Activated effector memory CD4-positive, alpha-beta T cell treated with Interleukin-2 at 50 U/mL for 16 hours (primary cell): ENCODE results near the gene POLRMT.
"Not testable (repeated sequence)": the region's sequence is repeated elsewhere in the genome, so short reads cannot be mapped to it uniquely, and the experiment has no call there.

Source experiments
- DNase-seq: peaks from one replicate; pipeline ENCODE4 v3.0.0-alpha.2; 2020

Gene POLRMT

GRCh38 chr19:633068-633785 is at the start of gene POLRMT:
Gene POLRMT (minus strand): TSS chr19:633537. CDS start chr19:633512, 25 bp downstream.
- DNase-seq, result peak; percentile 94

GRCh38 chr19:682678-683320 is 49.5 kb upstream of the POLRMT start:
- no peak for DNase-seq

GRCh38 chr19:681029-682019 is 48.0 kb upstream of the POLRMT start:
- DNase-seq, result no peak

GRCh38 chr19:680287-681028 is 47.1 kb upstream of the POLRMT start:
- peak; percentile 99 for DNase-seq

- DNase-seq, result peak; percentile 10
Measured at GRCh38 chr19:679418-680286, 46.3 kb upstream of the POLRMT start.

- DNase-seq, result no peak
Measured at GRCh38 chr19:678791-679388, 45.6 kb upstream of the POLRMT start.

- DNase-seq, result no peak
Measured at GRCh38 chr19:677601-678436, 44.5 kb upstream of the POLRMT start.

GRCh38 chr19:677201-677600 is 43.9 kb upstream of the POLRMT start:
- DNase-seq, result no peak

GRCh38 chr19:676339-677105 is 43.2 kb upstream of the POLRMT start, which contains the start of gene FSTL3:
Gene FSTL3 (plus strand): TSS chr19:676392. CDS start chr19:676424, 32 bp downstream.
- DNase-seq, result no peak

GRCh38 chr19:676007-676338 is 42.6 kb upstream of the POLRMT start:
- DNase-seq, result no peak

GRCh38 chr19:674282-675151 is 41.2 kb upstream of the POLRMT start:
- DNase-seq, result no peak

- no peak for DNase-seq
Measured at GRCh38 chr19:670609-671075, 37.3 kb upstream of the POLRMT start.

- not testable (repeated sequence) for DNase-seq
Measured at GRCh38 chr19:668675-669434, 35.5 kb upstream of the POLRMT start.

- not testable (repeated sequence) for DNase-seq
Measured at GRCh38 chr19:666985-667573, 33.7 kb upstream of the POLRMT start.

- peak; percentile 67 for DNase-seq
Measured at GRCh38 chr19:664913-665443, 31.6 kb upstream of the POLRMT start.

GRCh38 chr19:663682-664117 is 30.4 kb upstream of the POLRMT start:
- no peak for DNase-seq
